ENCODE results near the gene GAS2L1.

GRCh38 chr22:29306175-29306834, at the start of gene GAS2L1:
- TF ChIP-seq CTCF (IDR thresholded peaks at IDR 0.05; ENCODE audit: low read depth, low read length) (peak; percentile 29), MAX (IDR thresholded peaks at IDR 0.05; ENCODE audit: low read depth, low read length) (0 out of 2 replicates have a peak, but pooled peaks have one; percentile 15)

All from NB4 (cell line).